BLaER1 (cell line): ENCODE data around the gene REEP6.

ENCODE experiments used
- H3K27ac ChIP-seq: shearing (Covaris generic); formaldehyde crosslinking; 2 replicates; pipeline ENCODE4 v1.8.1; 2022
- H3K27me3 ChIP-seq: shearing (Covaris generic); formaldehyde crosslinking; 2 replicates; pipeline ENCODE4 v1.8.1; 2022
- H3K36me3 ChIP-seq: shearing (Covaris generic); formaldehyde crosslinking; 2 replicates; pipeline ENCODE4 v1.8.1; 2022
- H3K4me1 ChIP-seq: shearing (Covaris generic); formaldehyde crosslinking; 2 replicates; pipeline ENCODE4 v1.8.1; 2022
- H3K4me2 ChIP-seq: shearing (Covaris generic); formaldehyde crosslinking; 2 replicates; pipeline ENCODE4 v1.8.1; 2022
- H3K4me3 ChIP-seq: shearing (Covaris generic); formaldehyde crosslinking; 2 replicates; pipeline ENCODE4 v1.8.1; 2022
- H3K9ac ChIP-seq: shearing (Covaris generic); formaldehyde crosslinking; 2 replicates; pipeline ENCODE4 v1.8.1; 2022
- H3K9me3 ChIP-seq: shearing (Covaris generic); formaldehyde crosslinking; 2 replicates; pipeline ENCODE4 v1.8.1; 2022
- H4K20me1 ChIP-seq: shearing (Covaris generic); formaldehyde crosslinking; 2 replicates; pipeline ENCODE4 v1.8.1; 2022
- Cebpa-rat ChIP-seq: shearing (Covaris generic); IDR thresholded peaks from 2 replicates; pipeline ENCODE4 v1.8.1; 2022

The REEP6 gene

GRCh38 chr19:1523412-1524286 lies 32.7 kb downstream of the REEP6 start, which contains the start of gene PLK5:
Gene PLK5, plus strand, starts transcription at chr19:1524077. Its CDS starts 2,920 bp downstream, at chr19:1526997.
- TF ChIP-seq Cebpa-rat, result no peak
- H3K27ac ChIP-seq, result no peak within 1 kb of the TSS
- H3K9ac ChIP-seq, result no peak within 1 kb of the TSS
- H4K20me1 ChIP-seq, result no peaks in the 10 kb centered on the region
- H3K4me3 ChIP-seq, result no peak within 1 kb of the TSS
- H3K27me3 ChIP-seq, result peaks cover 28% of the 10 kb centered on the region
- no peaks in the 10 kb centered on the region for H3K9me3 ChIP-seq
- H3K4me2 ChIP-seq, result no peak within 1 kb of the TSS
- H3K36me3 ChIP-seq, result no peaks in the 10 kb centered on the region
- peaks cover 27% of the 10 kb centered on the region for H3K4me1 ChIP-seq

GRCh38 chr19:1524287-1524971 lies 33.4 kb downstream of the REEP6 start:
- no peak overlapping the region for H3K4me3 ChIP-seq
- no peaks in the 10 kb centered on the region for H4K20me1 ChIP-seq
- peaks cover 28% of the 10 kb centered on the region for H3K27me3 ChIP-seq
- peaks cover 27% of the 10 kb centered on the region for H3K4me1 ChIP-seq
- no peak overlapping the region for H3K4me2 ChIP-seq
- no peak overlapping the region for H3K27ac ChIP-seq
- H3K9ac ChIP-seq, result no peak overlapping the region
- no peaks in the 10 kb centered on the region for H3K36me3 ChIP-seq
- no peak for TF ChIP-seq Cebpa-rat
- no peaks in the 10 kb centered on the region for H3K9me3 ChIP-seq

- no peak for TF ChIP-seq Cebpa-rat
- Histone ChIP-seq H3K4me1 (peaks cover 24% of the 10 kb centered on the region), H3K4me2 (no peak overlapping the region), H3K36me3 (no peaks in the 10 kb centered on the region), H3K27ac (no peak overlapping the region), H4K20me1 (no peaks in the 10 kb centered on the region), H3K9me3 (no peaks in the 10 kb centered on the region), H3K9ac (no peak overlapping the region), H3K4me3 (no peak overlapping the region), H3K27me3 (peaks cover 28% of the 10 kb centered on the region)
These were observed 34.0 kb downstream of the REEP6 start for GRCh38 chr19:1524972-1525325.

- Histone ChIP-seq H3K4me3 (no peak overlapping the region), H3K9ac (no peak overlapping the region), H3K27me3 (peaks cover 28% of the 10 kb centered on the region), H3K36me3 (no peaks in the 10 kb centered on the region), H3K9me3 (no peaks in the 10 kb centered on the region), H3K4me1 (peaks cover 20% of the 10 kb centered on the region), H4K20me1 (no peaks in the 10 kb centered on the region), H3K4me2 (no peak overlapping the region), H3K27ac (no peak overlapping the region)
- TF ChIP-seq Cebpa-rat, result no peak
These were observed 34.4 kb downstream of the REEP6 start for GRCh38 chr19:1525343-1525742.

- H3K4me1 ChIP-seq, result peaks cover 11% of the 10 kb centered on the region
- H3K27ac ChIP-seq, result no peak overlapping the region
- no peak overlapping the region for H3K4me2 ChIP-seq
- no peak overlapping the region for H3K4me3 ChIP-seq
- H3K9me3 ChIP-seq, result no peaks in the 10 kb centered on the region
- H4K20me1 ChIP-seq, result no peaks in the 10 kb centered on the region
- no peaks in the 10 kb centered on the region for H3K36me3 ChIP-seq
- TF ChIP-seq Cebpa-rat, result no peak
- peaks cover 28% of the 10 kb centered on the region for H3K27me3 ChIP-seq
- H3K9ac ChIP-seq, result no peak overlapping the region
These were observed 35.2 kb downstream of the REEP6 start for GRCh38 chr19:1526066-1526778.

- H3K4me2 ChIP-seq, result no peak overlapping the region
- H3K4me1 ChIP-seq, result peaks cover 2% of the 10 kb centered on the region
- H3K9ac ChIP-seq, result no peak overlapping the region
- H3K36me3 ChIP-seq, result no peaks in the 10 kb centered on the region
- TF ChIP-seq Cebpa-rat, result peak; percentile 51; the same call in 1 of the 2 replicates
- H4K20me1 ChIP-seq, result no peaks in the 10 kb centered on the region
- H3K27me3 ChIP-seq, result peaks cover 28% of the 10 kb centered on the region
- H3K9me3 ChIP-seq, result no peaks in the 10 kb centered on the region
- no peak overlapping the region for H3K27ac ChIP-seq
- H3K4me3 ChIP-seq, result no peak overlapping the region
These were observed 36.1 kb downstream of the REEP6 start for GRCh38 chr19:1526979-1527649.

- Histone ChIP-seq H4K20me1 (no peaks in the 10 kb centered on the region), H3K27me3 (peaks cover 26% of the 10 kb centered on the region), H3K9ac (no peak overlapping the region), H3K4me2 (no peak overlapping the region), H3K4me3 (no peak overlapping the region), H3K27ac (no peak overlapping the region), H3K36me3 (no peaks in the 10 kb centered on the region), H3K9me3 (no peaks in the 10 kb centered on the region), H3K4me1 (peaks cover 5% of the 10 kb centered on the region)
- TF ChIP-seq Cebpa-rat, result 0 out of 2 replicates have a peak, but pooled peaks have one; percentile 0
These were observed 36.8 kb downstream of the REEP6 start for GRCh38 chr19:1527650-1528309.

GRCh38 chr19:1528596-1529429 lies 37.8 kb downstream of the REEP6 start:
- Histone ChIP-seq H3K9me3 (no peaks in the 10 kb centered on the region), H3K27me3 (peaks cover 17% of the 10 kb centered on the region)

More at GRCh38 chr19:1528596-1529429, 37.8 kb downstream of the REEP6 start:
- Histone ChIP-seq H4K20me1 (no peaks in the 10 kb centered on the region), H3K4me1 (peaks cover 14% of the 10 kb centered on the region), H3K4me3 (no peak overlapping the region), H3K9ac (no peak overlapping the region), H3K36me3 (no peaks in the 10 kb centered on the region), H3K27ac (no peak overlapping the region), H3K4me2 (no peak overlapping the region)
- TF ChIP-seq Cebpa-rat, result no peak
